NCI-H526 (cell line): ENCODE data around the gene EYS.
"Not testable (repeated sequence)": the region's sequence is repeated elsewhere in the genome, so short reads cannot be mapped to it uniquely, and the experiment has no call there.

Experiments
- DNase-seq, 2 experiments: peaks; one replicate each; lab custom pipeline; 2025; lab: John Stamatoyannopoulos, UW

The EYS gene

GRCh38 chr6:65452333-65452732 lies 254.7 kb downstream of the EYS start:
- no peak for DNase-seq

GRCh38 chr6:65450451-65450850 lies 256.6 kb downstream of the EYS start:
- DNase-seq = no peak

- DNase-seq = no peak
Measured at GRCh38 chr6:65449926-65450325, 257.1 kb downstream of the EYS start.

DNA sequence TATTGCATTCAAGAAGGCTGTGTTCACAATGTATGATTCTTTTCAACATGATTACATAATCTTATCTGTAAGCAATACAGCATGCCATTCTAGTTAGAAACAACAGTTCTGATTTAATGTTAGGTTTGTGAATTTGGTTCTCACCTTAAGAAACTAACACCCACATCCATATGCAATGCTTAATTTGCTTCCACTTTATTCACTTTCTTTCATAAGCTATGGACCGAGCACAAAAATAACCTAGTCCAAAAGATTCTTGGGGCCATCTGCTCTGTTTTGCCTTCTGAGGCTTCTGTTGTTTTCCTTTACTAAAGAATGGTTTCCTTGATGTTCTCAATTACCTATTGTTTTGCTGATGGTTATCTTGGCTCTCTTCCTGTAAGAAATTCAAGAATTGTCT lies 258.2 kb downstream of the EYS start:
- DNase-seq = no peak

DNA sequence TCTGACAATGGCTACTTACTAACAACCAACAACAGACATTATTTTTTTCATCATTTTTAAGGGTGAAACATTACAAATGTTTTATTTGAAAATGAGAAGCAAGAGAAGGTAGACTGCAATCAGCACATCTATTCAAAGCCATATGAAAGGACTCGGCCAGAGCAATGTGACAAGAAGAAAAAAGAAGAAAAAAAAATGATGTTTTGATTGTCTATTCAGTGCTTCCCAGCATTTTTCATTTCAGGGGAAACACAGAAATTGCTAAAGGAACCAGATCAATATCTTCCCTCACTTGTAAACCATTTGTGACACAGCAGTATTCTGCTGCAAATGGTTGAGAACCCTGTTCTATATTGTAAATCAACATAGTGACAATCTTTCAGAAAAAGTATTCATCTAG lies 270.7 kb downstream of the EYS start:
- DNase-seq = no peak

- DNase-seq = no peak
Measured at GRCh38 chr6:65416621-65417020, 290.4 kb downstream of the EYS start.

DNA sequence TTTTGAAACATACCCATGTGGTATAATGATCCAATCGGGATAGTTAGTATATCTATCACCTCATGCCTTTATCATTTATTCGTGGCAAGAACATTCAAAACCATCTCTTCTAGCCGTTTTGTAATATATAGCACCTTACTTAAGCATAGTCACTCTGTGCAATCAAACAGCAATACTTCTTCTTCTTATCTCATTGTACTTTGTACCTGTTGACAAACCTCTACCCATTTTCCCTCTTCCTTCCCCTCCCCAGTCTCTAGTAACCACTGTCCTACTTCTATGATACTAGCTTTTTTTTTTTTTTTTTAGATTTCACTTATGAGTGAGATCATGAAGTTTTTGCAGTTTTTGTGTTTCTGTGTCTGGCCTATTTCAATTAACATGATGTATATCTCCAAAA lies 296.7 kb downstream of the EYS start:
- no peak for DNase-seq

DNA sequence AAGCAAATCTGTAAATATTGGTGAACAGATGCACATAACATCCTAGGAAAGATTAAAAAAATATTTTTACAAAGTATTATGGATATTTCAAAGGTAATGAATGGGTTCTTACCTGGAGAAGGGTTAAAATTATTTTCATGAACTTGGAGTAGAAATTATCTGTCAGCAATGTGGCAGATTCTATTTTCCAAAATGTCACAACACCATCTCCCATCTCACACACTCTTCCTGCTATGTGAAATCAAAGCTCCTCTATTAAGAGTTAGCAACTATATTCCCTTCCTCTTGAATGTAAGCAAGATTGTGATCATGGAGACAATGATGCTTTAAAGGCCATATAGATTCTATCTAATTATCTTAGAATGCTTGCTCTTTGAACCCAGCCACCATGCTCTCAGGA lies 304.5 kb downstream of the EYS start:
- no peak for DNase-seq

DNA sequence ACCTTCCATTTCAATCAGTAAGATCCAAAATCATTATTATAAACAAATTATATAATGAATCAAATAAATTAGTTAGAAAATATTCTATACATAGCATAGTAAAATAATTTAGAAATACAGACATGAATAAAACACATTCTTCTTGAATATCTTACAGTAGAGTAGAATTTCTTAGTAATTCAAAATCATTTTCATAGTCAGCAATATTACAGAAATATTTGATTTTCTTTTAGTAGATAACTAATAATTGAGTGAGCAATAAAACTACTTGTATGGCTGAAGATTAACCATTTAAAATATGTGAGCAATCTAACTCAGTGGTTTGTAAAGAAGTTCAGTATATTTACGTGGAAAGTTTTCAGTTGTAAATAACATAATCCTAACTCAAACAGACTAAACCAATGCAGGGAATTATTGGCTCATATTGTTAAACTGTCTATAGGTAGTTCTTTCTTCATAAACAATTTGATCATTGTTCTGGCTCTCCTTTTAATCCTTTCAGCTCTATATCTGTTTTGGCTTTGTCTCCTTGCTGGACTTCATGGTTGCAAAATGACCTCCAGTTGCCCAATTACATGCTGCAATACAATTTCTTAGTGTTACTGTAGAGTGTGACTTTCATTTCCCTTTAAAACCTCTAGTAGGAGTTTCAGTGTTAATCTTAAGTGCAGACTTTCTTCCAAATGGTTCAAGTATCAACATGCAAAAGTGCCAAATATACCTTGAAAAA lies 307.5 kb downstream of the EYS start:
- DNase-seq = no peak

GRCh38 chr6:65398851-65399250 lies 308.2 kb downstream of the EYS start:
- DNase-seq = no peak

GRCh38 chr6:65350530-65350929 lies 356.5 kb downstream of the EYS start:
- no peak for DNase-seq

- not testable (repeated sequence) for DNase-seq
Measured at GRCh38 chr6:65302655-65303054, 404.4 kb downstream of the EYS start.

- DNase-seq = no peak
Measured at GRCh38 chr6:65299236-65299635, 407.8 kb downstream of the EYS start.

- DNase-seq = no peak
Measured at GRCh38 chr6:65295812-65296211, 411.2 kb downstream of the EYS start.

- DNase-seq = no peak
Measured at GRCh38 chr6:65289491-65289890, 417.5 kb downstream of the EYS start.

GRCh38 chr6:65285275-65285674 lies 421.8 kb downstream of the EYS start:
- no peak for DNase-seq

GRCh38 chr6:65280060-65280459 lies 427.0 kb downstream of the EYS start:
- no peak for DNase-seq

- no peak for DNase-seq
Measured at GRCh38 chr6:65262241-65262640, 444.8 kb downstream of the EYS start.

DNA sequence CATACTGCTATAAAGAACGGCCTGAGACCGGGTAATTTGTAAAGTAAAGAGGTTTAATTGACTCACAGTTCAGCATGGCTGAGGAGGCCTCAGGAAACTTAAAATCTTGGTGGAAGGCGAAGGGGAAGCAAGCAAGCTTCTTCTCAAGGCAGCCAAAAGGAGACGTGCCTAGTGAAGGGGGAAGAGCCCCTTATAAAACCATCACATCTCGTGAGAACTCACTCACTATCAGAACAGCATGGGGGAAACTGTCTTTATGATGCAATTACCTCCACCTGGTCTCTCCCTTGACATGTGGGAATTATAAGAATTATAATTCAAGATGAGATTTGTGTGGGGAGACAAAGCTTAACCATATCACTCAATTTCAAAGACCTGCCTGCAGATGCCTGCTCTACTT lies 447.0 kb downstream of the EYS start:
- no peak for DNase-seq

DNA sequence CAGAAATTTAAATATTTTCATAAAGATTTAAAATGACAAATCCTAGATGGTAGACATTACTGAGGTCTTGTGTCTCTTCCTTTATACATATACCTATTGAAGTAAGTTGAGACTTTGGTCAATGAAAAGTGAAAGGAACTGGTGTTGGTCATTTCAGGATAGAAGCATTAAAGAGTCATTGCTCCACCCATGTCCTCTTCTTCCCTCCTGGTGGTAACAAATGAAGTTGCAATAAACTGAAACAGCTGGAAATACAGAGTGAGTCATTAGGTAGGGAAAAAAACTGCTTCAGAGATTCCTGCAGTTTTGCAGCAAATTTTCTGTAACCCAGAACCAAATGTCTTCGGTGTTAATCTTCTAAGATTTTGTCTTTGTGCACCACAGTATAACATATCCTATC lies 448.0 kb downstream of the EYS start:
- no peak for DNase-seq

GRCh38 chr6:65253041-65253440 lies 454.0 kb downstream of the EYS start:
- DNase-seq = no peak

- DNase-seq = no peak
Measured at GRCh38 chr6:65248101-65248610, 458.9 kb downstream of the EYS start.

DNA sequence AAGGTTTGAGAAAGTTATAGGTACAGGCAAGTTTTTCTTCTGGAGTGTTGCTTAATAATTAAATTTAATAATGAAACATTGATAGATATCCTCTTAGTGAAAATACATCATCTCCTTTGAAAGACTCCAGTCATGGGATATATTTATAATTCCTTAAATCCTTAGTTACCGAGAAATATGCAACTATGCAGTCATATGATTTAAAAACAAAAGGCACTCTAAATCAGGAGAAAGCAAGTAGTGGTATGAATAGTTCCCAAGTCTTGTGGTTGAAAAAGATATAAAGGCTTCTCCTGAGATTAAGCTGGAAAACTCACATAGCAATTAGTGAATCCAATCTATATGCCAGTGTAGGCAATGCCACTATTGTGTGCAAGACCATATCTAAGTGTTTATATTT lies 475.4 kb downstream of the EYS start:
- no peak for DNase-seq

GRCh38 chr6:65229825-65230224 lies 477.2 kb downstream of the EYS start:
- DNase-seq = no peak
